Measurements from ENCODE around the gene ELMO1.

- no peak for TF ChIP-seq BHLHE40 (IDR thresholded peaks at IDR 0.05; ENCODE audit: borderline replicate concordance)
- no peak for TF ChIP-seq TARDBP (IDR thresholded peaks at IDR 0.05)
- no peak for TF ChIP-seq SP1 (IDR thresholded peaks at IDR 0.05)
- no peak for TF ChIP-seq ARNT (IDR thresholded peaks at IDR 0.05)
- TF ChIP-seq FOXM1 (IDR thresholded peaks at IDR 0.05; ENCODE audit: borderline replicate concordance): no peak
- no peak for TF ChIP-seq FOXK2 (IDR thresholded peaks at IDR 0.05)
- TF ChIP-seq SUZ12 (IDR thresholded peaks at IDR 0.05): no peak
- no peak for TF ChIP-seq CTBP1 (IDR thresholded peaks at IDR 0.05; ENCODE audit: borderline replicate concordance)
- TF ChIP-seq NFRKB (IDR thresholded peaks at IDR 0.05): no peak
- TF ChIP-seq ELF4 (IDR thresholded peaks at IDR 0.05): no peak
- no peak for TF ChIP-seq L3MBTL2 (conservative IDR thresholded peaks at IDR 0.05)
Measured at GRCh38 chr7:37110660-37111424, 337.8 kb downstream of the ELMO1 start.
